ENCODE data around the gene NUDT19.
"Not testable (repeated sequence)": the region's sequence is repeated elsewhere in the genome, so short reads cannot be mapped to it uniquely, and the experiment has no call there.

Gene NUDT19

GRCh38 chr19:32675720-32676185, 15.9 kb upstream of the NUDT19 start, which contains the start of gene RGS9BP:
TSS of gene RGS9BP (plus strand) at chr19:32675848. CDS start at chr19:32676264, 416 bp downstream.
- peak; percentile 66 for DNase-seq

GRCh38 chr19:32676186-32676894, 15.3 kb upstream of the NUDT19 start:
- no peak for DNase-seq

GRCh38 chr19:32676895-32677359, 14.7 kb upstream of the NUDT19 start:
- no peak for DNase-seq

GRCh38 chr19:32677657-32678056, 14.0 kb upstream of the NUDT19 start:
- DNase-seq, result no peak

GRCh38 chr19:32680986-32681385, 10.6 kb upstream of the NUDT19 start:
- DNase-seq, result no peak

- DNase-seq, result no peak
Measured at GRCh38 chr19:32682317-32682716, 9.3 kb upstream of the NUDT19 start.

GRCh38 chr19:32686847-32687475, 4.7 kb upstream of the NUDT19 start:
- no peak for DNase-seq

- no peak for DNase-seq
Measured at GRCh38 chr19:32687681-32688080, 3.9 kb upstream of the NUDT19 start.

GRCh38 chr19:32688311-32688710, 3.3 kb upstream of the NUDT19 start:
- DNase-seq, result no peak

GRCh38 chr19:32691952-32692726, 518 bp downstream of the NUDT19 start:
- DNase-seq, result no peak

GRCh38 chr19:32692727-32693061, 1.1 kb downstream of the NUDT19 start:
- no peak for DNase-seq

GRCh38 chr19:32693151-32694108, 1.8 kb downstream of the NUDT19 start:
- not testable (repeated sequence) for DNase-seq

GRCh38 chr19:32694316-32694715, 2.7 kb downstream of the NUDT19 start:
- not testable (repeated sequence) for DNase-seq

GRCh38 chr19:32694851-32695250, 3.2 kb downstream of the NUDT19 start:
- DNase-seq, result not testable (repeated sequence)

GRCh38 chr19:32695506-32695905, 3.9 kb downstream of the NUDT19 start:
- not testable (repeated sequence) for DNase-seq

GRCh38 chr19:32696771-32697170, 5.2 kb downstream of the NUDT19 start:
- not testable (repeated sequence) for DNase-seq

- not testable (repeated sequence) for DNase-seq
Measured at GRCh38 chr19:32700129-32700528, 8.5 kb downstream of the NUDT19 start.

GRCh38 chr19:32702010-32702409, 10.4 kb downstream of the NUDT19 start:
- DNase-seq, result no peak

- not testable (repeated sequence) for DNase-seq
Measured at GRCh38 chr19:32704006-32704405, 12.4 kb downstream of the NUDT19 start.

- no peak for DNase-seq
Measured at GRCh38 chr19:32708457-32708856, 16.8 kb downstream of the NUDT19 start.

- no peak for DNase-seq
Measured at GRCh38 chr19:32709032-32709431, 17.4 kb downstream of the NUDT19 start.

- DNase-seq, result no peak
Measured at GRCh38 chr19:32711747-32712146, 20.1 kb downstream of the NUDT19 start.

Data from NCI-H1436 (cell line).